NCI-H345 treated with DMSO at 0.1 percent for 48 hours (cell line): ENCODE measurements around the gene KCNQ4.

ENCODE experiments used
- DNase-seq: peaks from one replicate; lab custom pipeline; 2025; ENCODE audit not compliant: unreplicated experiment; lab: John Stamatoyannopoulos, UW

KCNQ4 gene

GRCh38 chr1:40776236-40777072, 7.1 kb upstream of the KCNQ4 start:
- DNase-seq = no peak

- no peak for DNase-seq
These were observed 6.2 kb upstream of the KCNQ4 start for GRCh38 chr1:40777224-40777970.

DNA sequence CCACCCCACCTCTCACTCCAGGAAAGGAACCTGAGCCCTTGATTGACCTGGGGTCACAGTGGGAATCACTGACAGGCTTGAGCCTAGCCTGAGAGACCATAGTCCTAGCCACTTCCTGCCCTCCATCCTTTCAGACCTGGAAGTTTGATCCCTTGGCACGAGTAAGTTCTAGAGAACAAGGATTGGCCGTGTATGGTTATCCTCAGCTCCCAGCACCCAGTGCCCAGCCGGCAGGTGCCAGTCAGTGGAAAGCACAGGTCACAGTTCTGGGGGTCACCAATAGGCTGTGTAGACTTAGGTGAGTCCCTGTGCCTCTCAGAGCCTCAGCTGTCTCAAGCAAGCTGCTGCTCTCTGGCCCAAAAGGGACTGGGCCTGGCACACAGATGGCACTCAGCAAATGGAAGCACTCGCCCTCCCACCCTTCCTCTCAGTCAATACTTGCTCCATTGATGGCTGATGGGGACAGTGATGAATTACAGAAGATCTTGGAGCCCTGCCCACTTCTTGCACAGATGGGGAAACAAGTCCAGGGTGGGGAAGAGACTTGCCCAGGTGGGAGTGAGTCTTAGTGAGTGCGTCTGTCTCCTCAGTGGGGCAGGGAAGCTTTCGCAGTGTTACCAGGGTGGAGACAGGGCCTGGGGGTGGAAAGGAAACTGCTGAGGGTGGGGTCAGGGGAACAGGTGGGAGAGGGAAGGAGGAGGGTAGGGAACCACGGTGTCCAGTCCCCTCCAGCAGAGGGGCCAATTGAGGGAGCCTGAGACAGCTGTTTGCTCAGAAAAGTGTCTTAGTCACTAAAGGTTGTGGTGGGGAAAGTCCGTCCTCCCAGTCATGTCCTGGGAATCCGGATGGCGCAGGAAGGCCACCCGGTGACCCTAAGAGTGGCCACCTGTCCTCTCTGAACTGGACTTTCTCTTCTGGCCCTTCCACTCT, 2.6 kb upstream of the KCNQ4 start:
- no peak for DNase-seq

- no peak for DNase-seq
These were observed 2.0 kb upstream of the KCNQ4 start for GRCh38 chr1:40781608-40781971.

DNA sequence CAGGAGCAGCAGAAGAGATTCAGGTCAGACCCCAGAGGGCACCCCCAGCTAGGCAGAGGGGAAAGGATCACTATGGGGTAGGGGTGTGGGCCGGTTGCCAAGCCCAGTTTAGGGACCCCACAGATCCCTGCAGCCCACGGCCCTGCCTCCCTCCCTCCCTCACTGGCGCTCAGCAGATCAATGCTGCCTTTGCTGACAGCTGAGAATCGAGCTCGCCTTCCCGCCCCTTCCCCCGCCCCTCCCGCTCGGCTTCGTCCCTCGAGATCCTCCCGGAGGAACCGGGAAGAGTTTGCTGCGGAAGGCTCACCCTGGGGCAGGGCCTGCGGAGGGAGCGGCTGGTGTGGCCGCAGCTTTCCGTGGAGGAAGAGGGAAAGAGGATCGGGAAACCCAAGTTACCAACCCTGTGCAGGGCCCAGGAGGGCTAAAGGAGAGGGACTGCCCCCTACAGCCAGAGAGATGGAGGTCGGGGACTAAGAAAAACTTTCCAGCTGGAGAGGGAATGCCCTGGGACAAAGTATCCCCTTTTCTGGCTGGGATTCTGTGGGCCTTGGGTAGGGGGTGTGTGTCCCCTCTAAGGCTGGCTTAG, 1.1 kb upstream of the KCNQ4 start:
- no peak for DNase-seq

- no peak for DNase-seq
These were observed 669 bp downstream of the KCNQ4 start for GRCh38 chr1:40784141-40784770.

- no peak for DNase-seq
These were observed 1.2 kb downstream of the KCNQ4 start for GRCh38 chr1:40784771-40785151.

DNA sequence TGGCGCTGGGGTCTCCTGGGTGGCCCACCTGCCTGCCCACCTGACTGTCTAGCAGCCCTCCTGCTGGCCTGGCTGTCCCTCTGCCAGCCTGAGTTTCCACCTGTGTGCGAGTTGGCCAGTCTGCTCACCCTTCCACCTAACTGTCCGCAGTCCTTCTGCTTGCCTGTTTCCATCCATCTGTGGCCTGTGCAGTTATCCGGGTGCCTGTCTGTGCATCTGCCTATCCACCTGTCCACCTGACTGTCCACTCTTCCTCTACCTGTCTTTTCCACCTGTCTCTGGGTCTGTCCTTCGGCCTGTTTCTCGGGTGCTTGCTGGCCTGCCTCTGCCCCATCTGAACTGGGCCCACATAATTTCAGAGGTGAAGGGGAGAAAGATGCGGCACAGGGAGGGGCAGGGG, 1.9 kb downstream of the KCNQ4 start:
- DNase-seq = no peak

DNA sequence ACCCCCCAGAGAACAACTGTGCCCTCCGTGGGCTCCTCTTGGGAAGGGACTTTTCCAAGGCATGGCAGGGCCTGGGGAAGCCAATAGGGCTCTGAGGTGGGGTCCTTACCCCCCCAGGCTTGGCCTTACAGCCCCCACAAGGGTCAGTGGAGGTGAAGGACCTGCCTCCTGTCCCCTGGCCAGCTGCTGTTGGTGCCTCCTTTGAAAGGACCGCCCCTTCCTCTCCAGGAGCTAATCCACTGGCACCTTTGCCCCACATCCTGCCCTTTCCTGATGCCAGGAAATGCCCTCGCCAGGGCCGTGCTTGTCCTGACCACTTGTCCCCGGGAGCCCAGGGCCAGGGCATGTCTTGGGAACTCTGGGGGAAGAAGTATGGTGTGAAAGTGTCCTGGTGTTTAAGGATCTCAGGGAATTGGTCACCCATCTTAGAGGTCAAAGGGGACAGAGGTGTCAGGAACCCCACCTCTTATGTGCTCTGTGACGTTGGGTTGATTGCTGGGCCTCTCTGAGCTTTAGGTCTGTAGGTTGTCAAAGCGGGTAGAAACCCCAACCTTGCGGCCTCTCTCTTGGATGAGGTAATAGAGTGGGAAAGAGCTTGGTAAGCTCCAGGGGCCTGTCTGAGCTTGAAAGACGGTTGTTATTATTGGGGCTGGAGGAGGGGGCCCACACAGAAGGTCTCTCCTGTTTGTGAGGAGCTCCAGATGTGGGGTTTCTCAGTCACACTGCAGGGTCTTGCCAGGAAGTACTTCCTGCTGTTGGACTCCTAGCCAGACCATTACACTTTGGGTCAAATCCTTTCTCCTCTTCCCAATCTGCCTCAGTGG, 2.8 kb downstream of the KCNQ4 start:
- no peak for DNase-seq

GRCh38 chr1:40786995-40787705, 3.6 kb downstream of the KCNQ4 start:
- no peak for DNase-seq

DNA sequence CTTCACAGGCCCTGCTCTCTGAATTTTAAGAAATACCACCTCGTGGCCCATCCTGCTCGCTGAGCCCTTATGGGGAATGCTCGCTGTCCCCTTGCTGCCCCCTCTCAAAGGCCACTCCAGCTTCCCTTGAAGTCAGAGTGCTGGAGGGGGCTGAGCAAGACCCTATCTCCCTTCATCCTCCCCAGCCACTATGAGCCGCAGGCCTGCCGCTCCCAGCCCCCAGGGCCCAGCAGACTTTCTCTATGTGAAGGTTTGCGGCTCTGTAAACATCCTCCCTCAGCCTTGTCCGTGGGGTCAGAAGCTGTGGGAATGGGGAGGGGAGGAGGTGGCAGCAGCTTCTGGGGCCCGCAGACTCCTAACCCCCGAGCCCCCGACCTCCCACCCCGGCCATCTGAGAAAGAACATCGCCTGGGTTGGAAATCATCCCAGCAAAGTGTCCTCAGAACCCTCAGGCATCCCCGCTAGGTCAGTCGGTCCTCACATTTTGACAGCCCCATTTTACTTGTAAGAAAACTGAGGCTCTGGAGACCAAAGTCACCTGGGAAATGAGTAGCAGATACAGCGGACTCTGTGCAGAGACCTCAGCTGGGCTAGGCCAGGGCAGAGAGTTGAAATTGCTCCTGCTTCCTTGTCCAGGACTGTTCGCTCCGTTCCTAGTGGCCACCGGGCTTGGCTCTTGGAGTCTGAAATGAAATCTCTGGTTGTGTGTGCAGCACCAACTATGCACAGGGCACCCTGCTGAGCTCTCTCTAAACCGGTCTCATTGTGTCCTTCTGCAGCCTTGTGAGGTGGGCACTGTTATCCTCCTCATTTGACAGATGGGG, 4.4 kb downstream of the KCNQ4 start:
- no peak for DNase-seq

DNA sequence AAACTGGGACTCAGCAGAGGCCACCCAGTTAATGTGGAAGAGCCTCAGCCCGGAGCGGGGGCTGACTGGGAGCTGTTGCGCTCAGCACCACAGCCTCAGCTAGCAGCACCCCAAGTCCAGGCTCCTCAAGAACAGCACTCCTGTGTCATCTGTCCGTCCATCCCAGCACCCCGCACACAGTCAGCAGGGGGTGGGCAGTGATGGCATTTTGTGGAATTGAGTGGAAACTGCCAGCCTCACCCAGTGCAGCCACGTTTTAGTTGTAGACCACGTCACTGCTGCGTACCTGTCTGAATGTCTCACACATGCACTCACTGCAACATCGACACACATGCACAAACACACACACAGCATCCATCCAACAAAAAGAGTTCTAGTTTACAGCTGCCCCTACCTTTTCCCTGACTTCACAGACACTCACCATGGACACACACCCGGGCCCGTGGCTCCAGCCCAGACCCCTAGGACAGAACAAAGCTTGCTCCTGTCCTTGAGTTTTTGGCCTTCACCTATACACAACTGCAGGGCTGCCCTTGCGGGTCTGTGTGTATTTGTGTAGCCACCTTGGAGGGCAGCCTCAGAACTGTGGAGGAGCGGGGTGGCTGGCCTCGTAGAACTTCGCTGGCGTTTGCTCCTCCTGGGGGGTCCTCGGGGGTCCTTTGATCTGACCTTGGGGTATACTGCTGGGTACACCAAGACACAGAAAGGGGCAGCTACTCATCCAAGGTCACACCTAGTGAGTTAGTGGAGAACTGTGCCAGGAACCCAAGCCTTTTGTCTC, 5.2 kb downstream of the KCNQ4 start:
- no peak for DNase-seq

DNA sequence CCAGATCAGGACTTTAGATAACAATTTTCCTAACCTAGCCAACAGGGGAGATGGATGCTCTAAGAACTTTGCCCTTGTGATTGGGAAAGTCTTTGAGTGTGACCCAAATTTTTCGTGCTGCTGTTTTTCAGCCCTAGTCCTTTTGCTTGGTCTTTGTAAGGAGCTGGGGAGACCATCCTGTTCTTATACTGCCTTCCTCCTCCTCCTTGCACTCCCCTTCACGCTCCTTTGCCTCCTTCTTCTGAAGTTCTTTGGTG, 5.7 kb downstream of the KCNQ4 start:
- no peak for DNase-seq

DNA sequence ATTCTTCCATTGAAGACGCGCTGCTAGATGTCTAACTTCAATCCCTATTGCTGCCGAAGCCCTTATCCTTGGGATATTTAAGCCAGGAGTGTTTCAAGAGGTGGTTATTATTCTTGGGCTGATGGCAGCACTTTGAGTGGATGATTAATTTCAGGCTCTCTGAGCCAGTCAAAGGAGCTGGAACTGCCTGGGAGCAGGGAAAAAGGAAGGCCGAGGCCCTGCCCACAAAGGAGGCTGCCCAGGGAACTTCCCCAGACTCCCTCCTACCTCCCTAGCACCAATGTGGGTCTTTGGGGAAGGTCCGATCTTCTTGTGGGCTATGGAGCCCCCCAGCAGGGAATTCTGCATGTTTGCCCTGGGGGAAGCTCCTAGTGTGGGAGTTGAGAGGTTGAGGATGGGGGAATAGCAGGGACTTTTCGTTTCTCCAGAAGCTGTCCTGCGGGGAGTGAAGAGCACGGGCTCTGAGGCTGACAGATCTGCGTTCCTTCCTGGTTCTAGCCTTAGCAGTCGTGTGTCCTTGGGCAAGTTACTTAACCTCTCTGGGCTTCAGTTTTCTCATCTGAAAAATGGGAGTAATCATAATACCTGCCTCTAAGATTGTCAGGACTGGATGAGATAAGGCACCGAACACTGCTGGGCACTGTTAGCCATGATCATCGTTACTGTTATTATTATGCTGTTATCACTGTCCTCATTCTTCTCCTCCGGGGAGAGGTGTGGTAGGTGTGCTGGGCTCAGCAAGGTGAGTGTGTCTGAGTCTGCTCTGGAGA, 6.3 kb downstream of the KCNQ4 start:
- DNase-seq = no peak

GRCh38 chr1:40792036-40792435, 8.4 kb downstream of the KCNQ4 start:
- no peak for DNase-seq

- DNase-seq = no peak
These were observed 10.0 kb downstream of the KCNQ4 start for GRCh38 chr1:40793617-40794016.

DNA sequence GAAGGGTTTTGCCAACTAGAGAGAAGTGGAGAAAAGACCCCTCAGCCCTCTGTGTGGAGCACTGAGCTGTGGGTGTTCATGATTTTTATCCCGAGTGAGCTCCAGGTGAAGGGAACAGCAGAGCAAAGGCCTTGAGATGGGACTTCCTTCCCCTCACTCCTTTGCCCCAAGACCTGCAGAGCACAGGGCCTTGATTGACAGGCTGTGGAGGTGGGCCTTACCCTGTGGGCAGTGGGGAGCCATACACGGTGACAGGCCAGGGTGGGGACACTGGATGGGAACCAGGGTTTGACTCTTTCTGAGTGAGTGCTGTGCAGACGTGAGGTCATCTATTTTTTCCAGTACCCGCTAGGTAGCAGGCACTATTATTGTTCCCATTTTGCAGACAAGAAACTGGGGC, 10.5 kb downstream of the KCNQ4 start:
- no peak for DNase-seq
